HG03045 (cell line): ENCODE results near the gene SLC25A36.
"Not testable (repeated sequence)": the region's sequence is repeated elsewhere in the genome, so short reads cannot be mapped to it uniquely, and the experiment has no call there.

Experiments used
- ATAC-seq: cut with Tn5 transposase; IDR thresholded peaks from one replicate; pipeline ENCODE4 v1.9.1; 2021; ENCODE audit warnings: mild to moderate bottlenecking, moderate library complexity; ENCODE audit not compliant: unreplicated experiment

SLC25A36 gene

GRCh38 chr3:140931016-140931454, 10.6 kb upstream of the SLC25A36 start:
- ATAC-seq = no peak

- no peak for ATAC-seq
These were observed 9.8 kb upstream of the SLC25A36 start for GRCh38 chr3:140931801-140932200.

- no peak for ATAC-seq
These were observed 8.5 kb upstream of the SLC25A36 start for GRCh38 chr3:140933109-140933508.

GRCh38 chr3:140933552-140933951, 8.1 kb upstream of the SLC25A36 start:
- no peak for ATAC-seq

GRCh38 chr3:140939305-140939704, 2.3 kb upstream of the SLC25A36 start:
- not testable (repeated sequence) for ATAC-seq

GRCh38 chr3:140941090-140941433, 574 bp upstream of the SLC25A36 start:
- no peak for ATAC-seq

- ATAC-seq = peak; percentile 53
These were observed 827 bp downstream of the SLC25A36 start for GRCh38 chr3:140942221-140943104.

GRCh38 chr3:140943781-140944552, 2.3 kb downstream of the SLC25A36 start:
- no peak for ATAC-seq

GRCh38 chr3:140948460-140949249, 7.0 kb downstream of the SLC25A36 start:
- ATAC-seq = no peak

GRCh38 chr3:140950144-140950543, 8.5 kb downstream of the SLC25A36 start:
- no peak for ATAC-seq

GRCh38 chr3:140950863-140951262, 9.2 kb downstream of the SLC25A36 start:
- ATAC-seq = no peak

- ATAC-seq = not testable (repeated sequence)
These were observed 10.1 kb downstream of the SLC25A36 start for GRCh38 chr3:140951750-140952149.

- ATAC-seq = no peak
These were observed 11.7 kb downstream of the SLC25A36 start for GRCh38 chr3:140953028-140953960.

- no peak for ATAC-seq
These were observed 12.9 kb downstream of the SLC25A36 start for GRCh38 chr3:140954576-140954975.

- ATAC-seq = no peak
These were observed 14.0 kb downstream of the SLC25A36 start for GRCh38 chr3:140955645-140956044.

GRCh38 chr3:140956058-140956835, 14.6 kb downstream of the SLC25A36 start:
- ATAC-seq = no peak

- ATAC-seq = no peak
These were observed 31.2 kb downstream of the SLC25A36 start for GRCh38 chr3:140972833-140973232.

GRCh38 chr3:140974900-140975299, 33.3 kb downstream of the SLC25A36 start:
- ATAC-seq = no peak

- ATAC-seq = no peak
These were observed 39.0 kb downstream of the SLC25A36 start for GRCh38 chr3:140980663-140981062.
